HG02970 (cell line): ENCODE measurements around the gene ITPKC.
"Not testable (repeated sequence)": the region's sequence is repeated elsewhere in the genome, so short reads cannot be mapped to it uniquely, and the experiment has no call there.

Experiments used
- ATAC-seq: cut with Tn5 transposase; IDR thresholded peaks from one replicate; pipeline ENCODE4 v1.9.1; 2021; ENCODE audit warnings: mild to moderate bottlenecking, moderate library complexity, moderate number of reproducible peaks; ENCODE audit not compliant: unreplicated experiment, low FRiP score

ITPKC gene

GRCh38 chr19:40713939-40714338, 3.0 kb upstream of the ITPKC start:
- ATAC-seq = no peak

DNA sequence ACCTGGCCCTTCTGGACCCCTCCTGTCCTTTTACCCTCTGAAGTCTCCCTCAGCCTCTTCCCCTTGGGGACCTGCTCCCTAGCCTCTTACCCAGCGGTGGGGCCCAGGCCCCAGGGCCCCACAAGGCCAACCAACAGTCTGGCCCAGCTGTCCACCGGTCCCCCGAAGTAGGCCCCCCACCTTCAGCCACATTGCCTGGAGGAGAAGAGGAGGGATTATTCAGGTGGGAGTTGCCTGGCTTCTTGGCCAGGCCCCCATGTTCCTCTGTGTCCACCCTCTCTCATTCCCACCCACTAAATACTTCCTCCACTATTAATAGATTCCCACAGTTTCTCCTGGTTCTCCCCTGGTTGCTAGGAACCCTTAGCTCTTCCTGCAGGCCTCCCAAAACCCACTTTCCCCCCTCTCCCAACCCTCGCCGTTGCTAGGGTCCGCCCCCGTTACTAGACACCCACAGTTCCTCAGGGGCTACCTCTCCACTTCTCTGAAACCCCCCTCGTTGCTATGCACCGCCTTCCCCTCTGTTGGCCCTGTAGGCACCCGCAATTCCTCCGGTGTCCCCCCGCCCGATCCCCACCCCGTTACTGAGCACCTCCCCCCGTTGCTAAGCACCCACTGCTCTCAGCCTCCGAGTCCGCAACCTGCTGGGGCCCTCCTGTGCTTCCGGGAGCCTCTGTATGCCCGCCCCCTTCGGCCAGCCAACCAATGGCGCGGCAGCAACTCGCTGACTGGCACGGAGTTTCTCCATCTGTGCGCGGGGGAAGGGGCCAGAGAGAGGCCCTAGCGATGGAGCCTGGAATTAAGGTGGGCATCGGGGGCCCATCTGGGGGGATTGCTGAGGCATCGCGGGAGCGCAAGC, 2.2 kb upstream of the ITPKC start:
- ATAC-seq = peak; percentile 47

- ATAC-seq = no peak
Measured at GRCh38 chr19:40716031-40716481, 856 bp upstream of the ITPKC start.

DNA sequence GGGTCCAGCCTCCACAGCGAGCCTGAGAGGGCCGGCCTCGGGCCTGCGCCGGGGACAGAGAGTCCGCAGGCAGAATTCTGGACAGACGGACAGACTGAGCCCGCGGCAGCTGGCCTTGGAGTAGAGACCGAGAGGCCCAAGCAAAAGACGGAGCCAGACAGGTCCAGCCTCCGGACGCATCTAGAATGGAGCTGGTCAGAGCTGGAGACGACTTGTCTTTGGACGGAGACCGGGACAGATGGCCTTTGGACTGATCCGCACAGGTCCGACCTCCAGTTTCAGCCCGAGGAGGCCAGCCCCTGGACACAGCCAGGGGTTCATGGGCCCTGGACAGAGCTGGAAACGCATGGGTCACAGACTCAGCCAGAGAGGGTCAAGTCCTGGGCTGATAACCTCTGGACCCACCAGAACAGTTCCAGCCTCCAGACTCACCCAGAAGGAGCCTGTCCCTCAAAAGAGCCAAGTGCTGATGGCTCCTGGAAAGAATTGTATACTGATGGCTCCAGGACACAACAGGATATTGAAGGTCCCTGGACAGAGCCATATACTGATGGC, 490 bp downstream of the ITPKC start:
- no peak for ATAC-seq

DNA sequence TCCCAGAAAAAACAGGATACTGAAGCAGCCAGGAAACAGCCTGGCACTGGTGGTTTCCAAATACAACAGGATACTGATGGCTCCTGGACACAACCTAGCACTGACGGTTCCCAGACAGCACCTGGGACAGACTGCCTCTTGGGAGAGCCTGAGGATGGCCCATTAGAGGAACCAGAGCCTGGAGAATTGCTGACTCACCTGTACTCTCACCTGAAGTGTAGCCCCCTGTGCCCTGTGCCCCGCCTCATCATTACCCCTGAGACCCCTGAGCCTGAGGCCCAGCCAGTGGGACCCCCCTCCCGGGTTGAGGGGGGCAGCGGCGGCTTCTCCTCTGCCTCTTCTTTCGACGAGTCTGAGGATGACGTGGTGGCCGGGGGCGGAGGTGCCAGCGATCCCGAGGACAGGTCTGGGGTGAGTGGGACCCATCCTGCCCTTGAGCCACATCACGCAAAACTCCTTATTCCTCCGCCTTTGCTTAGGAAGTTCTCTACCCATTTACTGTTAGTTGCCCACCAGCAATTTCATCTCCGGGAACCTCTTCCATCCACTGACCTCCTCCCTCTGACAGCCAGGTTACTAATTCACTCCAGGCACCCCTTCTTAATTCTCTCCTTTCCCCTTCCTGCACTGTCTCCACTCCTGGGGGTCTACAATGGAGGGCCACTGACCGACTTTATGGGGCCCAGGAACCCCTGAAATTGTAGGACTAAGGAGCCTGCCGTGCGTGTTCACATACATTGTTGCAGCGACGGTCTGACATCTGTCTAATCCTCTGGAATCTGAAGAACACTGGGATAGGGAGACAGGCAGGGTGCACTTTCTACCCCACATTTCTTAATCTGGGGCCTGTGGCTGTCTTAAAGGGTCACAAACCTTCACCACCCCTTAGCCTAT, 1.2 kb downstream of the ITPKC start:
- ATAC-seq = no peak

GRCh38 chr19:40718774-40719391, 2.0 kb downstream of the ITPKC start:
- ATAC-seq = no peak

- ATAC-seq = no peak
Measured at GRCh38 chr19:40719414-40719894, 2.5 kb downstream of the ITPKC start.

DNA sequence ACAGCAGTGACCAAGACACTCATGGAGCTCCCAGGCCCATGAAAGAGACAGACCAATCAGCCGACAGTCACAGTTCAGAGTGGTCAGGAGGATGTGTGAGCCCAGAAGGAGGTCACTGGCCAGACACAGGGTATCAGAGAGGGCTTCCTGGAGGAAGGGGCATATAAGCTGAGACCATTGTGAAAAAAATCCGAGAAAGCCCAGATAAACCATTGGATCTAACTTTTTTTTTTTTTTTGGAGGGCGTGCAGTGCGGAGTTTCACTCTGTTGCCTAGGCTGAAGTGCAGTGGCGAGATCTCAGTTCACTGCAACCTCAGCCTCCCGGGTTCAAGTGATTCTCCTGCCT, 4.2 kb downstream of the ITPKC start:
- ATAC-seq = no peak

GRCh38 chr19:40721936-40722661, 5.2 kb downstream of the ITPKC start:
- ATAC-seq = no peak

- ATAC-seq = no peak
Measured at GRCh38 chr19:40723661-40724254, 6.8 kb downstream of the ITPKC start.

- no peak for ATAC-seq
Measured at GRCh38 chr19:40724315-40724714, 7.4 kb downstream of the ITPKC start.

- ATAC-seq = no peak
Measured at GRCh38 chr19:40724855-40725254, 7.9 kb downstream of the ITPKC start.

- ATAC-seq = no peak
Measured at GRCh38 chr19:40726279-40726678, 9.4 kb downstream of the ITPKC start.

DNA sequence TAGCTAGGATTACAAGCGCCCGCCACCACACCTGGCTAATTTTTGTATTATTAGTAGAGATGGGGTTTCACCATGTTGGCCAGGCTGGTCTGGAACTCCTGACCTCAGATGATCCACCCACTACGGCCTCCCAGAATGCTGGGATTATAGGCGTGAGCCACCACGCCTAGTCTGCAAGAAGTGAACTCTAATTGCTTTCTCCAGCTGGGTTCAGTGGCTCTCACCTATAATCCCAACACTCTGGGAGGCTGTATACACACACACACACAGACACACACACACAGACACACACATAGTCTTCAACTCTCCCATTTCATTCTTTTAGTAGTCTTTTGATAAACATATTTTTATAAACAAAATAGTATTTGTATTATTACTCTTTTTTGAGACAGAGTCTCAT, 13.2 kb downstream of the ITPKC start:
- ATAC-seq = not testable (repeated sequence)

- not testable (repeated sequence) for ATAC-seq
Measured at GRCh38 chr19:40732304-40732703, 15.4 kb downstream of the ITPKC start.

GRCh38 chr19:40733149-40733548, 16.2 kb downstream of the ITPKC start:
- ATAC-seq = no peak

GRCh38 chr19:40735013-40735771, 18.3 kb downstream of the ITPKC start:
- ATAC-seq = no peak

- ATAC-seq = no peak
Measured at GRCh38 chr19:40736661-40737060, 19.7 kb downstream of the ITPKC start.
